ENCODE results near the gene GABRG3.

GRCh38 chr15:27248251-27248650, 277.3 kb downstream of the GABRG3 start:
- TF ChIP-seq, protein P1, sequence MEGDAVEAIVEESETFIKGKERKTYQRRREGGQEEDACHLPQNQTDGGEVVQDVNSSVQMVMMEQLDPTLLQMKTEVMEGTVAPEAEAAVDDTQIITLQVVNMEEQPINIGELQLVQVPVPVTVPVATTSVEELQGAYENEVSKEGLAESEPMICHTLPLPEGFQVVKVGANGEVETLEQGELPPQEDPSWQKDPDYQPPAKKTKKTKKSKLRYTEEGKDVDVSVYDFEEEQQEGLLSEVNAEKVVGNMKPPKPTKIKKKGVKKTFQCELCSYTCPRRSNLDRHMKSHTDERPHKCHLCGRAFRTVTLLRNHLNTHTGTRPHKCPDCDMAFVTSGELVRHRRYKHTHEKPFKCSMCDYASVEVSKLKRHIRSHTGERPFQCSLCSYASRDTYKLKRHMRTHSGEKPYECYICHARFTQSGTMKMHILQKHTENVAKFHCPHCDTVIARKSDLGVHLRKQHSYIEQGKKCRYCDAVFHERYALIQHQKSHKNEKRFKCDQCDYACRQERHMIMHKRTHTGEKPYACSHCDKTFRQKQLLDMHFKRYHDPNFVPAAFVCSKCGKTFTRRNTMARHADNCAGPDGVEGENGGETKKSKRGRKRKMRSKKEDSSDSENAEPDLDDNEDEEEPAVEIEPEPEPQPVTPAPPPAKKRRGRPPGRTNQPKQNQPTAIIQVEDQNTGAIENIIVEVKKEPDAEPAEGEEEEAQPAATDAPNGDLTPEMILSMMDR (IDR thresholded peaks at IDR 0.05): no peak
- no peak for TF ChIP-seq FOSL2 (IDR thresholded peaks at IDR 0.05)
- no peak for TF ChIP-seq FOSL2 (CRISPR knock-in tag; IDR thresholded peaks at IDR 0.05)
- TF ChIP-seq POLR2A (IDR thresholded peaks at IDR 0.05; ENCODE audit: low read length): no peak
- no peak for TF ChIP-seq MYC (IDR thresholded peaks at IDR 0.05; ENCODE audit: borderline replicate concordance, low read length)
- TF ChIP-seq JUN (IDR thresholded peaks at IDR 0.05): no peak
- TF ChIP-seq, protein P2, sequence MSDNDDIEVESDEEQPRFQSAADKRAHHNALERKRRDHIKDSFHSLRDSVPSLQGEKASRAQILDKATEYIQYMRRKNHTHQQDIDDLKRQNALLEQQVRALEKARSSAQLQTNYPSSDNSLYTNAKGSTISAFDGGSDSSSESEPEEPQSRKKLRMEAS (IDR thresholded peaks at IDR 0.05): no peak
- no peak for TF ChIP-seq PBX3 (IDR thresholded peaks at IDR 0.05)
- no peak for TF ChIP-seq RAD21 (conservative IDR thresholded peaks at IDR 0.05 in 1 of 2, IDR thresholded peaks at IDR 0.05 in 1 of 2)
- TF ChIP-seq TP53 (CRISPR knock-in tag; IDR thresholded peaks at IDR 0.05): no peak
- TF ChIP-seq NR3C1 (IDR thresholded peaks at IDR 0.05): no peak
- TF ChIP-seq NPAS2 (CRISPR knock-in tag; IDR thresholded peaks at IDR 0.05; ENCODE audit: borderline replicate concordance): no peak
- TF ChIP-seq EP300 (IDR thresholded peaks at IDR 0.05): no peak
- TF ChIP-seq USF2 (IDR thresholded peaks at IDR 0.05): no peak
